HG03571 (cell line): ENCODE measurements around the gene ME3.

Source experiments
- ATAC-seq: cut with Tn5 transposase; IDR thresholded peaks from one replicate; pipeline ENCODE4 v1.9.1; 2021; ENCODE audit not compliant: unreplicated experiment

The ME3 gene

GRCh38 chr11:86469491-86470388 lies 202.7 kb downstream of the ME3 start:
- no peak for ATAC-seq

GRCh38 chr11:86468169-86468568 lies 204.2 kb downstream of the ME3 start:
- no peak for ATAC-seq

GRCh38 chr11:86464509-86465221 lies 207.8 kb downstream of the ME3 start:
- ATAC-seq: no peak

GRCh38 chr11:86463955-86464354 lies 208.5 kb downstream of the ME3 start:
- ATAC-seq: no peak

GRCh38 chr11:86463120-86463519 lies 209.3 kb downstream of the ME3 start:
- no peak for ATAC-seq

GRCh38 chr11:86461892-86462291 lies 210.5 kb downstream of the ME3 start:
- no peak for ATAC-seq

- ATAC-seq: no peak
Observed at GRCh38 chr11:86460461-86461385, 211.7 kb downstream of the ME3 start.

- ATAC-seq: no peak
Observed at GRCh38 chr11:86459682-86460460, 212.5 kb downstream of the ME3 start.

GRCh38 chr11:86459002-86459385 lies 213.4 kb downstream of the ME3 start:
- ATAC-seq: no peak

- ATAC-seq: no peak
Observed at GRCh38 chr11:86458294-86459001, 214.0 kb downstream of the ME3 start.

GRCh38 chr11:86456075-86456939 lies 216.1 kb downstream of the ME3 start:
- ATAC-seq: peak; percentile 63

GRCh38 chr11:86453290-86454030 lies 219.0 kb downstream of the ME3 start:
- no peak for ATAC-seq

- no peak for ATAC-seq
Observed at GRCh38 chr11:86449993-86450629, 222.3 kb downstream of the ME3 start.

GRCh38 chr11:86447763-86448480 lies 224.5 kb downstream of the ME3 start:
- no peak for ATAC-seq

GRCh38 chr11:86446924-86447285 lies 225.5 kb downstream of the ME3 start:
- ATAC-seq: no peak

- ATAC-seq: no peak
Observed at GRCh38 chr11:86446163-86446923, 226.1 kb downstream of the ME3 start.
